Nucleus accumbens (tissue), 56 donors: ENCODE data around the gene CDC14B.
A peak's percentile ranks its signal among the peaks of the same experiment; 100 is the strongest.

Experiments
- DNase-seq, 56 donors: peaks; one replicate each; lab custom pipeline; 2025; lab: John Stamatoyannopoulos, UW

The CDC14B gene

DNA sequence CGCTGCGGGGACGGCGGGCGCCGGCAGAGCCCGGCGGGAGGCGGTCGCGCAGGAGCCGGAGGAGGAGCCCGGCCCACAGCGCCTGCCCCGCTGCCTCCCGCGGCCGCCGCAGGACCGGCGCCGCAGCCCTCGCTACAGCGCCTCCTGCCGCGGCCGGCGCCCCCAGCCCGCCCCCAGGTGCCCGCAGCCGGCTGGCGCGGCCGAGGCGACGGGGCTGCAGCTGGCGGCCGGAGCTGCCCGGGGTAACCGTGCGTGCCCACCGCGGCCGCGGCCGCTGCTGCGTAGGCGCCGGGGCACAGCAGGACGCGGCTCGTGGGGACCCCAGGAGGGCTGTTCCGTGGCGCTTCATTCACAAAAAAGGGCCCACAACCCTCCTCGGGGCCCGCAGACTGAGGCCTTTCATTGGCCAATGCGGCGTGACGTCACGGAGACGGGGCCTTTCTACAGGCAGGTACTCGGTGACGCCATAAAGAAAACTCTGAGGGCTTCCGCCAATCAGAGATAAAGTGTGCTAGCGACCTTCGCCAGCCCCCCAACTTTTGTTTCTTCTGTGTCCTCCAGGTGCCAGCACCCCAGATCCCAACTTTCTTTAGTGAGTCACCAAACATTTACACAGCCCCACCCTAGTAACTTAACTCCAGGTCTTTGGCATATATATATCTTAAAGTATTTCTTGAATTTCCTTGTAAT is at the start of gene CDC14B:
Gene CDC14B, minus strand, starts transcription at position 353 of the 690 bp plus-strand sequence. CDS start 465 bp downstream, outside the sequence.
- DNase-seq = peak; percentile 16 to 94 (median 79)

DNA sequence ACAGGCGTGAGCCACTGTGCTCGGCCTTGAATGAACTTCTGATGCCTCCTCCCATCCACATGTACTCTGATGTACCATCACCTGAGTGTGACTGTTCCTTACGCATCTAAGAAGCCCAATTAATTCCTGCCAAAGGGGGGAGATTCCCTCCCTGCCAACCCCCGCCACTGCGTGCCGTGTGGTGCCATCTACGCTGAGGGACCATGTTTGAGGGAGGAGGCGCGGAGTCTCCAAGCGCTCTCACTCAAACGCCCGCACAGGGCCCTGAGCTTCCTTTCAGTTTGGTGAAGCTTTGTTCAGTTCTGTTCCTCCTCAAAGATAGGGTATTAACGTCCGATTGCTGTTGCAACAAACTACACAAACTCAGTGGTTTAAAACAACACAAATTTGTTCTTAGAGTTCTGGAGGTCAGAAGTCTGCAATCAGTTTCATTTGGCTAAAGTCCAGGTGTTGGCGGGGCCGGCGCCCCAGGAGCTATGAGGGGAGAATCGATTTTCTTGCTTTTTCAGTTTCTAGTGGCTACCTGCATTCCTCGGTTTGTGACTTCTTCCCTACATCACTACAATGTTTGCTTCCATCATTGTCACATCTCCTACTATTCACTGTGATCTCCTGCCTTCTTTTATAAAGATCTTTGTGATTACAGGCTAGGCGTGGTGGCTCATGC is 49.4 kb upstream of the CDC14B start:
- DNase-seq = no peak

DNA sequence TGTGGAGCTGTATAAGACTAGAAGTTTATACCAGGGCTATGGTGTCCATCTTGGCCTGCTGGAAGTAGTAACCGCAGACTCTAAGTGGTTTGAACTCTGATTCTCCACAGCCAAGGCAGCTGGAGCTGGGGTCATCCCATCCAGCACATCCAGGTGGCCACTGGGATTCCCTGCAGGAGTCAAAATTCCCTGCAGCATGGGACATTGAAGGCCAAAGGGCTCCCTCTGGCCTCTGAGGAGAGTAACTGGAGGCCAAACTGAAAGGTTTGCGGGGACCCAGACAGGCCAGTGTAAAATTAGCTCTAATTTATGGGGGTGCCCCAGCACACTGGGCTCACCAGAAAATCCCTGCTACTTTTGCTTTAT is 47.7 kb upstream of the CDC14B start:
- DNase-seq = no peak

DNA sequence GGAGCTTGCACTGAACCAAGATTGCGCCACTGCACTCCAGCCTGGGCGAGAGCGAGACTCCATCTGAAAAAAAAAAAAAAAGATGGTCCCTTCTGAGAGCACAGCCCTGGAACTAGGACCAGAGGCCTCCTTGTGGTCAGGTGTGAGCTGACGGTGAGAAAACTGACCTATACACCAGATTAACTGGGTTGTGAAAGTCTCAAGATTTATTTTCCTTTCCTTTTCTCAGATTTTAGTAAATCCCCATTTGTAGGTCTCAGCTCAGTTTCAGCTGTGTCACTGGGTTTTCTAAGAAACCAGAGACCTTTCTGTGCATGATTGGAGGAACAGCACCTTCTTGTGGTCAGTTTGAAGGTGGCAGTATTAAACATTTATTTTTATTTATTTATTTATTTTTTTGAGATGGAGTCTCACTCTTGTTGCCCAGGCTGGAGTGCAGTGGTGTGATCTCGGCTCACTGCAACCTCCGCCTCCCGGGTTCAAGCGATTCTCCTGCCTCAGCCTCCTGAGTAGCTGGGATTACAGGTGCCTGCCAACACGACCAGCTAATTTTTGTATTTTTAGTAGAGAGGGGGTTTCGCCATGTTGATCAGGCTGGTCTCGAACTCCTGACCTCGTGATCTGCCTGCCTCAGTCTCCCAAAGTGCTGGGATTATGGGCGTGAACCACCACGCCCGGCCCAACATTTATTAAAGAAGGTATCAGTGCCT is 47.2 kb upstream of the CDC14B start:
- peak in 11 of 56 donors; percentile 1 to 41 (median 8) for DNase-seq

DNA sequence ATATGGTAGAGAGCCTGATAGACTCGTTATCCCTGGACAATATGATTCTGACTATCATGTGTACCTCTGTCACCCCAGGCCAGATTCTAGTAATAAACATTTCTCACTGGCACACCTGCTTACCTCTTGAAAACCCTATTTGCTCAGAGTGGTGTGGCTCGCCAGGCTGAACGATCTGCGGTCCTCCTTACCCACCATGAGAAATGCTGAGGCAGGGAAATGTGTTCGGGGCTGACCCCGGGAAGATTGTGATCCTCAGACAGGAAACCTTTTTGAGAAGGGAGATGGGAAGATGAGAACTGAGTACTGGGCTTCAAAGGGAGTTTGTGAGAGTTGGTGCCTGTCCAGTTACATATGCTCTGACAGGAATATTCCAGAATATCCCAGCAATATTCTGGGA is 46.1 kb upstream of the CDC14B start:
- no peak for DNase-seq

DNA sequence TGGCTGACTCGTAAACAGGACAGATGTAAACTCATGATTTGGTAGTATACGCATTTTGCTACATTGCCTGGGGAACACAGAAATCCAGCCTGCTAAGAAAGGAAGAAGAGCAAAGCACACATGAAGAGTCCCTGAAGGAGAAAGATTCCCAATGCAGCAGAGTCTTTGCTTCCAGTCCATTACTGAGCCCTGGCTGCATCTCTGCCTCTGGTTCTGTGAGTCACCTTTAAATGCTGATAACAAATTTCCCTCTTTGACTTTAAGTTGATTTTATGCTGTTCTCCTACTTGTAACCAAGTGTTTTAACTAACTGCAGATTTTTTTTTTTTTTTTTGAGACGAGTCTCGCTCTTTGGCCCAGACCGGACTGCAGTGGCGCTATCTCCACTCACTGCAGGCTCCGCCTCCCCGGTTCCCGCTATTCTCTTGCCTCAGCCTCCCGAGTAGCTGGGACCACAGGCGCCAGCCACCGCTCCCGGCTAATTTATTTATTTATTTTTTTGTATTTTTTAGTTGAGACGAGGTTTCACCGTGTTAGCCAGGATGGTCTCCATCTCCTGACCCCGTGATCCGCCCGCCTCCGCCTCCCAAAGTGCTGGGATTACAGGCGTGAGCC is 44.0 kb upstream of the CDC14B start:
- no peak for DNase-seq

DNA sequence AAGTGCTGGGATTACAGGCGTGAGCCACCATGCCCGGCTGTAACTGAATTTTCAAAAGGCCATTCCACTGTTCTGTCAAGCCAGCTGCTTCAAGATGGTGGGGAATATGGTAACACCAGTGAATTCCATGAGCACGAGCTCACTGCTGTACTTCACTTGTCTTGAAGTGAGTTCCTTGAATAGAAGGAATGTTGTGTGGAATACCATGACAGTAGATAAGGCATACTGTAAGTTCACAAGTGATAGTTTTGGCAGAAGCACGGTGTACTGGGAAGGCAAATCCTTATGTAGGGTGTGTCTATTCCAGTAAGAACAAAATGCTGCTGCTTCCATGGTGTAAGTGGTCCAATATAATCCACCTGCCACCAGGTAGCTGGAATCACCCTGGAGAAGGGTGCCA is 42.1 kb upstream of the CDC14B start:
- DNase-seq = no peak

DNA sequence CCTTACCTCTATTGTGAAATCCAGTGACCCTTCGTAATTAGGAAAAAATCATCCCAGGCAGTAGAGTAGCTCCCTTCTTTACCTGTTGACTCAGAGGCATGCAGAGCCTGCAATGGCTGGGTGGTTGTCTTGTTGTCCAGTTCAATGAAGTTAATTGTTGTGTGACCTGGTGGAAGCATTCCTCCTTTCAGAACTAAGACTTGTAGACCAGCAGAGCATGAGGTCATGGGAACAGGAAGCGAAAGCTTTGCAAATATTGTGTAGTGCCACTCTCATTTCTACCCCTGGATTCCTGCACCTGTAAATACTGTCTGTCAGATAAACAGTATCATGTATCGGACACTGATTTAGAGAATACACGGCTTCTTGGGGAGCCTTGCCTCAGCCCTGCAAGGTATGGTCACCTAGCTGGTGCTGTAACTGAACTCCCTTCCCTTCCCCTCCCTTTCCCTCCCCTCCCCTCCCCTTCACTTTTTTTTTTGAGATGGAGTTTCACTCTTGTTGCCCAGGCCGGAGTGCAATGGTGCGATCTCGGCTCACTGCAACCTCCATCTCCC is 41.1 kb upstream of the CDC14B start:
- no peak for DNase-seq

DNA sequence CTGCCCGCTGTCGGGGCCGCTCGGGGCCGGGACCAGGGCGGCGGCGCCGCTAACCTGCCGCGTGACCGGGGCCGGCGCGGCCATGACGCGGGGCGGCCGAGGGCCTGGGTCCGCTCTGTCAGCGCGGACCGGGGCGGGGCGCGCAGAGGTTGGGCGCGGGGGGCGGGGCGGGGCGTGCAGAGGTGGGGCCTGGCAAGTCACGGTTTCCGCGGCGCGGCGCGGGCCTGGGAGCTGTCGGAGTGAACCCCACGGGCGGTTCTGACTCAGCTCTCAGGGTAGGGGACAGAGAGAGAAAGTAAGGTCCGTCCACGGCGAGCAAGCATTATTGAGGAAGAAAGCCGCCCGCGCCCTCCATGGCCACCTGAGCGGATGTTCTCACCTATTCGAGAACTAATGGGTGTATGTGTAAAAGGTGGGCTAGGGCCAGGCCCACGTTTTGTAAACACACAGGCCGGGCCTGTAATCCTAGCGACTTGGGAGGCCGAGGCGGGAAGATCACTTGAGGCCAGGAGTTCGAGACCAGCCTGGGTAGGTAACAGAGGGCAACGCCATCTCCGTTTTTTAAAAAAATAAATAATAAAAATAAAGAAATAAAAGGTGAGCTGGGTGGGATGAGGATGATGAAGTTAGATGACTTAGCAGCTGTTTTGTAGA is 35.7 kb upstream of the CDC14B start, which contains the start of gene PRXL2C:
Gene PRXL2C, minus strand, starts transcription at position 120 of the 654 bp plus-strand sequence. Its CDS starts 36 bp downstream, at position 84.
- DNase-seq = peak in 54 of 56 donors; percentile 6 to 83 (median 60)

DNA sequence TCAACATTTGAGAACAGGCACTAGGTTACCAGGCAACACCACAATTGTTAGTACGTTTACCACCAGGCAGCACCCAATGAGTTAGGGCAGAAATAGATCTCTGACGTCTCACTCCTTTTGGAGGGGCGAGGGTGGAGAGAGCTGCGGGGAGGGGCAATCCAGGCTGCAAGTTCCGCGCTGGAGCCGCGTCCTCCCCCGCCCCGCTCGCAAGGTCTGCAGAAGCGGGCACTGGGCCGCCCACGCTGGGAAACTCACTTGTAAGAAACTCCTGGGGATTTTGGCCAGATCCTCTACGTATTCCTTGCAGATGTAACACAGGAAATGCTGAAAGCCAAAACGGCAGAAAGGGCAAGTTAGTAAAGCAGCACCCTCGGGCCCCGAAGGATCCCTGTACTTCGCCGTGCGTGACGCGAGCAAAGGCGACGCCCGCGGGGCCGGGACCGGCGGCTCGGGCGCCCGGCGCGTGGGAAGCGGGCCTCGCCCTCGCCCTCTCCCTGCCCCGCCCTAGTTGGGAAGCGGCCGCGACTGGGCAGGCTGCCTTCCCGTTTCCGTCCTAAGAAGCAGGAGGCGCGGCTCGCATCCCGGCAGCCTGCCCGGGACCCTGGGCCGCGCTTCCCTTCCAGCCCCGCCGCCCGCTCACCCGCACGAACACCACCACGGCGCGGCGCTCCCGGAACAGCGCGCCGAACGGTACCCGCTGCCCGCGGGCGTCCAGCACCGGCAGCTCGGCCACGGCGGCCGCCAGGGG is 35.0 kb upstream of the CDC14B start:
- peak; percentile 22 to 88 (median 66) for DNase-seq

DNA sequence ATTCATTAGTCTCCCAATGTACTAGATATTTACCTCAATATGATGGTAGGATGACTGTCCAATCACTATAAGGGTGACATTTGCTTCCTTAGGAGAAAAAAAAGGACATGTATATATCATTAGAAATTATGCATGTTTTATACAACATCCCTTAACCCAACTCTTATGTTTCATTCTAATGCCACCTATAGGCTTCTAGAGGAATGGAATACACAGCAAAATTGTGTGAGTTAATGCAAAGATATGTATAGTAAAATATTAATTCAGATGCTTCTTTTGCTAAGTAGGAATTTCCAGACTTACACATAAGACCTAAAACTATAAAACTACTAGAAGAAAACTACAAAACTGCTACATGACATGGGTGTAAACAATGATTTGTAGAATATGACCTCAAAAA is 32.0 kb upstream of the CDC14B start:
- no peak for DNase-seq

DNA sequence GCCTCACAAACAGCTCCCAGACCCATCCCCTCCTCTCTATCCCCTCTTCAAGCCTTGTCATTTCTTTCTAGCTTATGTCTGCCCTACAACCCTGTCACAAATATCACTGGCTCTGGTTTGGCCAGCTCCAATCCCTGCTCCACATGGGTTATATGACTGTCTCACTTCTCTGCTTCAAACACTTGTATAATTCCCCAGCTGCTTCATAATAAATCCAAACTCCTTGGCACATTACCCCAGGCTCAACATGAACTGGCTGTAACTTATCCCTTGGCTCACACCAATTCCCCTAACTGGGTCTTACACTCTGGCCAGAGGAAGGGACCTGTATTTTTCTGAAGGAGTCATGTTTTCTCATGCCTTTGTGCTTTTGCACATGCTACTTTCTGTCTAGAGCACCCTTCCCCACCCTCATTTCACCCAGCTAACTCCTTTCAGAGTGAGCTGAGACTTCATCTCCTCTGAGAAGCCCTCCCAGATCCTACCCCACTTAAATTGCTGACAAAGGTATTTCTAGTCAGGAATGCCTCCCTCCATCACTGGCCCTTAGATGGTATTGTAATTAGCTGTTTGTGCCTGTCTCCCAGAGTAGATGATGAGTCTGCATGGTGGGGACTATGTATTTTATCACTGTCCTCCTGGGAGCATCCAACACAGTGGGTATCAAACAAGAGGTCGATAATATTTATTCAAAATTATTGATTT is 30.1 kb upstream of the CDC14B start:
- DNase-seq = no peak

DNA sequence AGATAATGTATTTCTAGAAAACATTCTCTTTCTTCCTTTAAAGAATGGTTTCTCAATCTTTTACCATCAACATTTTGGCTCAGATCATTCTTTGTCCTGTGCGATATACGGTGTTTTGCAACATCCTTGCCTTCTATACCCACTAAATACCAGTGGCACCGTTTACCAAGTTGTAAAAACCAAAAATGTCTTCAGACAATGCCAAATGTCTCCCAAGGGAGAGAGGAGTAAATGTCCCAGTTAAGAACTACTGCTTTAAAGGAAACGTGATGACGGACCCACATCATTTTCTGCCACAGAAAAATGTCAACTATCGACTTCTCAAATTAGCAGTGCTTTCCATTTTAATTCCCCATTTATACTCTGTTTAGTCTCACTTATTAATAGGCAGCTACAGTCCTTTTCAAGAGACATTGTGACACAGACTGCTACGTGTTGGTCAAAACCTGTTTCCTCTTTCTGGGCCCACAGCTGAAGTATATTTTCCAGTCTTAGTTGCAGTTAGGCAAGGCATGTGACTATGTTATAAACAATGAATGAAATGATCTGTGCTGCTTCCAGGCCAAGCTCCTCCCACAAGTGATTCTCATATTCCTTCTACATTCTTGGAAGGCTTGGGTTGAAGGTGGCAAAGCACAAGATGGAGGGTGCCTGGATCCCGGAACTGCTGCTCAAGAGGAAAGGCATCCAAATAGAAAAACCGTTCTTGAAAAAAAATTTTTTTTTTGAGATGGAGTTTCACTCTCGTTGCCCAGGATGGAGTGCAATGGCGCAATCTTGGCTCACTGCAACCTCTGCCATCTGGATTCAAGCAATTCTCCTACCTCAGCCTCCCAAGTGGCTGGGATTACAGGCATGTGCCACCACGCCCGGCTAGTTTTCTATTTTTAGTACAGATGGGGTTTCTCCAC is 26.7 kb upstream of the CDC14B start:
- DNase-seq = no peak

DNA sequence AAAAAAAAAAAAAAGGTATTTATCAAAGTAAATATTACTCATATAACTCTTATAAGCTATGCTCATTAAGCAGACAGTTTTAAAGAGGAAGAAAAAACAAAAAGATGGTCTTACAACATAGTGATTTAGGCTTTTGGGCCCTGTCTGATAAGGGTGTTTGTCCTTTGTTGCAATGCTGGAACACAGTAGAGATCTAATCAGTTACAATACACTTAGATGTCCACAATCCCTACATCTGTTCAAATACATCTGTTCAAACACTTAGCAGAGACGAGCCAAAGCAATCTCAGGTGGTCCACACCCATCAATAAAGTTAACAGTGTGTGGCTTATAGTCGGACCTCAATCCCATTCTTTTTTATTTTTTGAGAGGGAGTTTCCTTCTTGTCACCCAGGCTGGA is 24.5 kb upstream of the CDC14B start:
- no peak for DNase-seq

DNA sequence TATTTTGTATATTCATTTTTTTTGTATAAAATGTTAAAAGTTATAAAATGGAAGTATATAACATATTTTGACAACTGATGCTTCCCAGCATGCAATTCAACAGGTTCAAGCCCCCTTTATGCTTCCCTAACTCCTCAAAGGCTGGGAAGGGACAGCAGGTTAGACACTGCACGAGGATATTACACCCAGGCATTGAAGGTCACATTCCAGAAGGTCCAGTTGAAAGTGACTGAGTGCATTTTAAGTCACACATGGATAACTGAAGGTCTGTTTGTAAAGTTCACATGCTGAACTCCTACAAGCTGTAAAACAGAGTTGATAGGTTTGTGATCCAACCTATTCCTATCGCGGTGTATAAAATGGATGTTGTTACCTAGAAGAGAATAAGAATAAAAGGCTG is 21.9 kb upstream of the CDC14B start:
- DNase-seq = no peak

DNA sequence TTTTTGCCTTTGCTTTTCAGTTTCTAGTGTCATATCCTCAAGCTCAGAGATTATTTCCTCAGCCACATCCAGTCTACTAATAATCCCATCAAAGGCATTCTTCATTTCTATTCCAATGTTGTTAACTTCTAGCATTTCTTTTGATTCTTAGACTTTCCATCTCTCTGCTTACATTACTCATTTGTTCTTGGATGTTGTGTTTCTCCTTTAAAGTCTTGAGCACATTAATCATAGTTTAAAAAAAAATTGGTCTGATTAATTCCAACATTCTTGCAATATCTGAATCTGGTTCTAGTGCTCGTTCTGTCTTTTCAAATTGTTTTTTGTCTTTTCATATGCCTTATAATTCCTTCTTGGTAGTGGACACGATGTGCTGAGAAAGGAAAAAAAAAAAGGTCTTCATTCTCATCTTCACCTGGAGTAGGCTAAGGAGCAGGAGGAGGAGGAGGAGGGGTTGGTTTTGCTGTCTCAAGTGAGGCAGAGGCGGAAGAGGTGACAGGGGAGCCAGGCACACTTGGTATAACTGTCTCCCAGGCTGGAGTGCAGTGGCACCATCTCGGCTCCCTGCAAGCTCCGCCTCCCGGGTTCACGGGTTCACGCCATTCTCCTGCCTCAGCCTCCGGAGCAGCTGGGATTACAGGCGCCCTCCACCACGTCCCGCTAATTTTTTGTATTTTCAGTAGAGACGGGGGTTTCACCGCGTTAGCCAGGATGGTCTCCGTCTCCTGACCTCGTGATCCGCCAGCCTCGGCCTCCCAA is 19.1 kb upstream of the CDC14B start:
- DNase-seq = no peak

DNA sequence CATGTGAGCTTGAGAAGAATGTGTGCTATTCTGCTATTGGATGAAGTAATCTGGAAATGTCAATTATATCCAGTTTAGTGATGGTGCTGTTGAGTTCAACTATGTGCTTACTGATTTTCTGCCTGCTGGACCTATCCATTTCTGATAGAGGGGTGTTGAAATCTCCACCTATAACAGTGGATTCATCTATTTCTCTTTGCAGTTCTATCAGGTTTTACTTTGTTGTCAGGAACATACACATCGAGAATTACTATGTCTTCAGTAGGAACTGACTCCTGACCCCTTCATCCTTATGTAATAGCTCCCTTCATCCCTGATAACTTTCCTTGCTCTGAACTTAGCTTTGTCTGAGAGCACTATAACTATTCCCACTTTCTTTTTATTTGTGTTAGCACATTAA is 16.7 kb upstream of the CDC14B start:
- DNase-seq = no peak
